HG02642 (cell line): ENCODE results near the gene FAM187B.
"Not testable (repeated sequence)": the region's sequence is repeated elsewhere in the genome, so short reads cannot be mapped to it uniquely, and the experiment has no call there.

ENCODE experiments used
- ATAC-seq: cut with Tn5 transposase; IDR thresholded peaks from one replicate; pipeline ENCODE4 v1.9.1; 2021; ENCODE audit warnings: mild to moderate bottlenecking; ENCODE audit not compliant: unreplicated experiment, poor library complexity

Gene FAM187B

GRCh38 chr19:35216016-35216832, 12.3 kb downstream of the FAM187B start:
- ATAC-seq: no peak

- ATAC-seq: no peak
These were observed 13.6 kb downstream of the FAM187B start for GRCh38 chr19:35214766-35215422.

- ATAC-seq: peak; percentile 63
These were observed 14.6 kb downstream of the FAM187B start for GRCh38 chr19:35213663-35214632.

- no peak for ATAC-seq
These were observed 16.3 kb downstream of the FAM187B start for GRCh38 chr19:35212241-35212640.

GRCh38 chr19:35211545-35212230, 16.9 kb downstream of the FAM187B start:
- ATAC-seq: no peak

- ATAC-seq: no peak
These were observed 18.9 kb downstream of the FAM187B start for GRCh38 chr19:35209646-35210045.

GRCh38 chr19:35208121-35208520, 20.4 kb downstream of the FAM187B start:
- no peak for ATAC-seq

GRCh38 chr19:35207391-35207871, 21.1 kb downstream of the FAM187B start:
- ATAC-seq: no peak

- ATAC-seq: no peak
These were observed 21.7 kb downstream of the FAM187B start for GRCh38 chr19:35206855-35207254.

- no peak for ATAC-seq
These were observed 22.2 kb downstream of the FAM187B start for GRCh38 chr19:35206379-35206778.

GRCh38 chr19:35205733-35206323, 22.7 kb downstream of the FAM187B start:
- peak; percentile 1 for ATAC-seq

GRCh38 chr19:35204799-35205732, 23.5 kb downstream of the FAM187B start:
- peak; percentile 71 for ATAC-seq

- no peak for ATAC-seq
These were observed 25.5 kb downstream of the FAM187B start for GRCh38 chr19:35202722-35203688.

- no peak for ATAC-seq
These were observed 29.1 kb downstream of the FAM187B start for GRCh38 chr19:35199481-35199880.

- not testable (repeated sequence) for ATAC-seq
These were observed 31.7 kb downstream of the FAM187B start for GRCh38 chr19:35196861-35197260.

- ATAC-seq: no peak
These were observed 32.7 kb downstream of the FAM187B start for GRCh38 chr19:35195830-35196229.
